Cerebellar cortex (tissue), 1 donor: ENCODE data around the gene GAMT.
"Not testable (repeated sequence)": the region's sequence is repeated elsewhere in the genome, so short reads cannot be mapped to it uniquely, and the experiment has no call there.

Source experiments
- DNase-seq: peaks from one replicate; pipeline ENCODE4 v3.0.0-alpha.2; 2015; ENCODE audit warnings: low spot score

Gene GAMT

GRCh38 chr19:1433119-1434039 lies 32.0 kb upstream of the GAMT start:
- no peak for DNase-seq

DNA sequence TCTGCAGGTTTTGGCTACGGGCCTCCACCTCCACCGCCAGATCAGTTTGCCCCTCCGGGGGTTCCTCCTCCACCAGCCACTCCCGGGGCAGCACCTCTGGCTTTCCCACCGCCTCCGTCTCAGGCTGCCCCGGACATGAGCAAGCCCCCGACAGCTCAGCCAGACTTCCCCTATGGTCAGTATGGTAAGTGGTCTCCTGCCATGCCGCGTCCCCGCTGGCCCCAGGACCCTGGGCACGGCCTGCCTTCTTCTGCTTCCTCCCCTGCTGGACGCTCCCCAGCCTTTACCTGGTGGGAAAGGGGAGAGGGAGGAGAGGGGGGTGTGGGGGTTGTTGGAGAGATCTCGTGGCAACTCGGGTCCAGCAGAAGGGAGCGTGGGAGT lies 31.2 kb upstream of the GAMT start:
- DNase-seq, result no peak

GRCh38 chr19:1431759-1432506 lies 30.6 kb upstream of the GAMT start:
- no peak for DNase-seq

GRCh38 chr19:1430246-1430645 lies 28.9 kb upstream of the GAMT start:
- DNase-seq, result no peak

DNA sequence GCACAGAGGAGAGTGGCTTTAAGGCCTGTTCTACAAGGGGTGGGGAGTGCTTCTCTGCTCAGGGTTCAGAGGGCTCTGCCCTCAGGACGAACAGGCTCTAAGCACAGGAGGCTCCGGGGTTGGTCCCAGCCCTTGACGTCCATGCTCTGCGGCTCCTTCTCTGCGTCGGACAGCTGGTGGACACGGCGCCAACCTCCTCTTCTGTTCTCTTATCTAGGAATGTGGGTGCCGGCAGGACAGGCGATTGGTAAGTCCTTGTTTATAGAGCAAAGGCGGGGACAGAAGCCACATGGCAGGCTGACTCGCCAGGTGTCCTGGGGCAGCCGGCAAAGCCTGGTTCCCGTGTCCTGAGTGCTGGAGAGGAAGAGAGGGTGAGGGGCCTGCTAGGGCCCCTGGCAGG lies 28.4 kb upstream of the GAMT start:
- peak; percentile 54 for DNase-seq

- DNase-seq, result peak; percentile 72
Measured at GRCh38 chr19:1428738-1429391, 27.5 kb upstream of the GAMT start.

DNA sequence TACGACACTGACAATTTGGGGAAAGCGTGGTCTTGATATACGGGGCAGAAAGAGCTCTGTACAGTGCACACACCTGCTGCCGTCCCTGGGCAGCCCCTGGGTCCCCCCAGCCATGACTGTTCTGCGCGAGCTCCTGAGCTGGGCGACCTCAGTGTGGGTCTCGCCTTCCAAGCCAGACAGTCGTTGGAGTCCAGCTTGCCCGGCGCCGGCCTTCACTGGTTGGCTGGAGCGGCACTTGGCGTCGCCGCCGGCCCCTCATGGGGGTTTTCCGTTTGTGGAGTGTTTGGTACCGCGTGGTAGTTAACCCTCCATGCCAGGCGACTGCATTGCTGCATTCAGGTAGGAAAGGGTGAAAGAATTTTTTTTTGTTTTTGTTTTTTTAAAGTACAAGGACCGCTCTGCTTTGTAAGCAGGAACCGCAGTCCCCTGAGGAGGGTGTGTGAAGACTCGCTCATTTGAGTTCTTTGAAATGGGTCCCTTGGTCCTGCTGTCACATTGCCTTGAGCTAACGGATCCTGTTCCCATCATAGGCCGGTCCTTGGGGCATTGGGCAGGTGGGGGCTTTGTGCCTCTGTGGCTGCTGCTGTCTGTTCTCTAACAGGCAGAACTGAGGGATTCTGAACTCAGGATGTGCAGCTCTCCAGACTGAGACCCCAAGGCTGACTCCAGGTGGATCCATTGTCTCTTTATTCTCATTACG lies 26.0 kb upstream of the GAMT start:
- DNase-seq, result no peak

DNA sequence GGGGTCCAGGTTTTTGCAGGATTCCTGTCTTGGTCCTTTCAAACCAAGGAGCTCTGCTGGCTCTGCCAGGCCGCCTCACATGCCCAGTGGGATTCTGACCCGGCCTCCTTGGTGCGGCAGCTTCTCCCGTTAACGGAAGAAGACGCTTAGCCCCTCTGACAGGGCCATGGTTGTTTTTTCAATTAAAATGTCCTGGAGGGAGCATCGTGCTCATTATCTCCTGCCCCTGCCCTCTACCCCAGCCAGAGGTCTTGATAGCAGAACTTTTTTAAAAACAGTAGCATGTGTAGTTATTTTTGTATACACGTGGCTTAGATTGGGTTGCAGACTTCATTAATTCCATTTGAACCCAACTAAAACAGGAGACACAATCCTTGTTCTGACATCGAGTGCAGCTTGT lies 25.4 kb upstream of the GAMT start:
- no peak for DNase-seq

GRCh38 chr19:1425902-1426301 lies 24.6 kb upstream of the GAMT start:
- no peak for DNase-seq

DNA sequence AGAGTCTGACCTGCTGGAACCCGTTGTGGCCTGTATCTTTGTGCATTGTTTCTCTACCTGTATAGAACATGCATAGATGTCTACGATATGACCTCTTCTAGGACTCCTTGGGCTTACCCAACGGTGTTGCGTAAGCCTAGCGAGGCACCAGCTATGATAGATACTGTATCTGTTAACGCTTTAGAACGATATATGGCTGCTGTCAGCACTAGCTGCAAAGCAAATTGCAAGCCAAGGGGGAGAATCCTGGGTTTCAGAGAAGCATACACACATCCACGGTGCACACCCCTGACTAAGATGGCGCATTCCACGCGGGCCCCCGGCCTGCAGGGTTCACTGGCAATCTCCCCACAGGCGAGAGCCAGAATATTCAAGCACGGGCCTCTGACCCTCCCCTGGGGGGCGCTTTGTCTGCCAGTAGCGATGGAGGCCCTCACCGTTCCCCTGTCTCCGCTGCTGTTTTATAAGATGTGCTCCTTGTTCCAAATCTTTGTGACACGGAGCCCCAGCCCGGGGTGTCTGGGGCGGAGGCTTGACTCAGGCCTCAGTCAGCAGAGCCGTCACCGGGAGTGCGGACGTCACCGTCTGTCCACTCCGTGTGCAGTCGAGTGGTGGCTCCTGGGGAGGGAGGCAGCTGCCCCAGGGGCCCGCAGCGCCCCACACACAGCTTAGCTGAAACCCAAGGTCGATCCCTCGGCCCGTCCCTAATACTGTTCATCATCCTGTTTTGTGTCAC lies 23.9 kb upstream of the GAMT start:
- no peak for DNase-seq

DNA sequence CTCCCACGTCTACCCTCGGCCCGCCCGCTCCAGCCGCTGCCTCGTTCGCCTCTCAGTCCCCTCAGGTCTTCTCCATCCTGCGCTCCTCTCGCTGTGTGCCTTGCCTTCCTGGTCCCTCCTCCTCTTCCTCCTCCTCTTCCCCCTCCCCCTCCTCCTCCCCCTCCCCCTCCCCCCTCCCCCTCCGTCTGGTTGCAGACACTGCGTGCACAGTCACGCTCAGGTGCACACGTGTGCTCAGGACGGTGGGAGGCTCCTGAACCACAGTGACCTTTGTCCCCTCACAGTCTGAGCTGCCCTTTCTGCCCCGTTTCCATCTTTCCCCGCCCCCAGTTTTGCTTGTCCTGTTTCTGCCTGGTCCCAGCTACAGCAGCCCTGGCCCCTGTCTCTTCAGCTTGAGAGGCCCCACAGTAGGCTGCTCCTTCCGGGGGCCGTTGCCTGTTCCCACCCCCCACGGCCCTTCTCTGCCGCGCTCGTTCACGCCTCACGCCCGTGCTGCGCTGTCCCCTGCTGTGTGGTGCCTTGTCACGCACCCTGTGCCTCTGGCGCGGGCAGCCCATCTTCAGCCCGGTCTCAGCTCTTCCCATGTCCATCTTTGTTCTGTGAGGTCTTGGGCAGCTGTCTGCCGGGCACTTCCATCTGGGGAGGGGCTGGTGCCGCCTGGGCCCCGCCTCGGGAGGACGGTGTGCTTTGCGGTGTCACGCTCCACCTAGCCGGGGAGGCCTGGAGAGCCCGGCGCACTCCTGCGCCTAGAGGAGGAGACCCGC lies 23.0 kb upstream of the GAMT start:
- DNase-seq, result no peak

GRCh38 chr19:1423436-1424191 lies 22.3 kb upstream of the GAMT start:
- no peak for DNase-seq

DNA sequence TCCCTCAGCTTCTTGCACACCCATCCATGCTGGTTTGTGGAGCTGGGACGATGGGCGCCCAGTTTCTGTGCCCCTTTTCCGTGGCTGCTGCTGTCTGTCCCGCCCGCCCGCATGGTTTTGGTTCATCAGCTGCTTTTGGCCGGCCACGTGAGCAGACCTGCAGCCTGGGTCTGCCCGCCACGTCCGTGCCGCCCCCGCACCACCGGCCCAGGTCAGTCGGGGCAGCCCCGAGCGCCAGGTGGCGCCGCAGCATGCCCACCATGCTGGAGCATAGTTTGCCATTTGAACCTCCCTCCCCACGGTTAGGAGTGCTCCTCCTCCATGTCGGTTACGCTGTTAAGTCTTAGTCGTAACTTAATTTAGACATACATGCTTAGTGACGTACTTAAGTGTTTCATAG lies 21.6 kb upstream of the GAMT start:
- DNase-seq, result no peak

- DNase-seq, result no peak
Measured at GRCh38 chr19:1422360-1422759, 21.0 kb upstream of the GAMT start.

- no peak for DNase-seq
Measured at GRCh38 chr19:1421958-1422305, 20.6 kb upstream of the GAMT start.

- no peak for DNase-seq
Measured at GRCh38 chr19:1421218-1421957, 20.0 kb upstream of the GAMT start.

GRCh38 chr19:1420590-1420989 lies 19.2 kb upstream of the GAMT start:
- no peak for DNase-seq

GRCh38 chr19:1420085-1420484 lies 18.7 kb upstream of the GAMT start:
- not testable (repeated sequence) for DNase-seq
